ENCODE data around the gene NAA50.

NAA50 gene

GRCh38 chr3:113695786-113696645 is 50.0 kb downstream of the NAA50 start, which contains the start of gene USF3:
Gene USF3 (minus strand): TSS chr3:113696642. CDS start chr3:113674878, 21,764 bp downstream.
- H4K20me1 ChIP-seq (ENCODE audit: insufficient read depth, low read length): no peaks in the 10 kb centered on the region
- peak within 1 kb of the TSS; percentile 90 for H3K4me2 ChIP-seq (ENCODE audit: low read length)
- H3K36me3 ChIP-seq (replicated peaks; ENCODE audit: low read depth, low read length): no peaks in the 10 kb centered on the region
- peaks cover 16% of the 10 kb centered on the region for H3K4me1 ChIP-seq (ENCODE audit: low read length)
- TF ChIP-seq EZH2phosphoT487 (IDR thresholded peaks at IDR 0.05; ENCODE audit: low read depth) (no peak), CTCF (IDR thresholded peaks at IDR 0.05; ENCODE audit: low read depth, low read length) (0 out of 2 replicates have a peak, but pooled peaks have one; percentile 13)
- peak within 1 kb of the TSS; percentile 96 for H2AFZ ChIP-seq (ENCODE audit: low read depth, low read length)
- no peaks in the 10 kb centered on the region for H3K27me3 ChIP-seq (ENCODE audit: low read depth, low read length)
- H3K79me2 ChIP-seq (ENCODE audit: low read length): no peaks in the 10 kb centered on the region
- H3K9ac ChIP-seq (ENCODE audit: low read length): peak within 1 kb of the TSS; percentile 84
- no peaks in the 10 kb centered on the region for H3K9me3 ChIP-seq (ENCODE audit: insufficient read depth, low read length)
- peak within 1 kb of the TSS; percentile 89 for H3K4me3 ChIP-seq (ENCODE audit: low read length)
- H3K27ac ChIP-seq (ENCODE audit: low read length): peak within 1 kb of the TSS; percentile 60

- Histone ChIP-seq H3K4me2 (ENCODE audit: low read length) (peak overlapping the region; percentile 70), H3K4me3 (ENCODE audit: low read length) (peak overlapping the region; percentile 86), H4K20me1 (ENCODE audit: insufficient read depth, low read length) (no peaks in the 10 kb centered on the region), H3K9ac (ENCODE audit: low read length) (peak overlapping the region; percentile 82), H3K27ac (ENCODE audit: low read length) (no peak overlapping the region), H3K9me3 (ENCODE audit: insufficient read depth, low read length) (no peaks in the 10 kb centered on the region), H3K79me2 (ENCODE audit: low read length) (no peaks in the 10 kb centered on the region), H3K36me3 (replicated peaks; ENCODE audit: low read depth, low read length) (no peaks in the 10 kb centered on the region), H3K27me3 (ENCODE audit: low read depth, low read length) (no peaks in the 10 kb centered on the region), H3K4me1 (ENCODE audit: low read length) (peaks cover 16% of the 10 kb centered on the region), H2AFZ (ENCODE audit: low read depth, low read length) (peak overlapping the region; percentile 70; the same call in 1 of the 2 replicates)
- TF ChIP-seq EZH2phosphoT487 (IDR thresholded peaks at IDR 0.05; ENCODE audit: low read depth) (no peak), CTCF (IDR thresholded peaks at IDR 0.05; ENCODE audit: low read depth, low read length) (no peak)
Measured at GRCh38 chr3:113695431-113695785, 50.6 kb downstream of the NAA50 start.

GRCh38 chr3:113690482-113690881 is 55.6 kb downstream of the NAA50 start:
- no peak overlapping the region for H3K27ac ChIP-seq (ENCODE audit: low read length)
- H3K4me3 ChIP-seq (ENCODE audit: low read length): no peak overlapping the region
- no peak overlapping the region for H3K9ac ChIP-seq (ENCODE audit: low read length)
- no peaks in the 10 kb centered on the region for H3K36me3 ChIP-seq (replicated peaks; ENCODE audit: low read depth, low read length)
- H4K20me1 ChIP-seq (ENCODE audit: insufficient read depth, low read length): no peaks in the 10 kb centered on the region
- H3K4me2 ChIP-seq (ENCODE audit: low read length): no peak overlapping the region
- no peak overlapping the region for H2AFZ ChIP-seq (ENCODE audit: low read depth, low read length)
- no peaks in the 10 kb centered on the region for H3K27me3 ChIP-seq (ENCODE audit: low read depth, low read length)
- H3K79me2 ChIP-seq (ENCODE audit: low read length): no peaks in the 10 kb centered on the region
- H3K4me1 ChIP-seq (ENCODE audit: low read length): peaks cover 5% of the 10 kb centered on the region
- TF ChIP-seq EZH2phosphoT487 (IDR thresholded peaks at IDR 0.05; ENCODE audit: low read depth) (no peak), CTCF (IDR thresholded peaks at IDR 0.05; ENCODE audit: low read depth, low read length) (no peak)
- H3K9me3 ChIP-seq (ENCODE audit: insufficient read depth, low read length): no peaks in the 10 kb centered on the region

GRCh38 chr3:113685956-113686721 is 59.9 kb downstream of the NAA50 start:
- Histone ChIP-seq H3K27me3 (ENCODE audit: low read depth, low read length) (no peaks in the 10 kb centered on the region), H2AFZ (ENCODE audit: low read depth, low read length) (no peak overlapping the region), H3K36me3 (replicated peaks; ENCODE audit: low read depth, low read length) (peaks cover 7% of the 10 kb centered on the region), H3K9ac (ENCODE audit: low read length) (no peak overlapping the region), H3K9me3 (ENCODE audit: insufficient read depth, low read length) (peaks cover 9% of the 10 kb centered on the region; the same call in 1 of the 2 replicates), H4K20me1 (ENCODE audit: insufficient read depth, low read length) (no peaks in the 10 kb centered on the region), H3K4me2 (ENCODE audit: low read length) (no peak overlapping the region), H3K4me3 (ENCODE audit: low read length) (no peak overlapping the region), H3K27ac (ENCODE audit: low read length) (no peak overlapping the region), H3K4me1 (ENCODE audit: low read length) (no peaks in the 10 kb centered on the region), H3K79me2 (ENCODE audit: low read length) (no peaks in the 10 kb centered on the region)
- TF ChIP-seq EZH2phosphoT487 (IDR thresholded peaks at IDR 0.05; ENCODE audit: low read depth): no peak
- TF ChIP-seq CTCF (IDR thresholded peaks at IDR 0.05; ENCODE audit: low read depth, low read length): no peak

All from OCI-LY3 (cell line).